GM12878 (cell line): ENCODE measurements around the gene LHX6. TPM values are rescaled to one million over a fixed set of nuclear protein-coding genes. Genes with fewer than 3 reads are reported as not detected.

Experiments used
- CHD2 ChIP-seq: IDR thresholded peaks from 2 replicates; pipeline ENCODE4 v1.6.1; 2011; ENCODE audit warnings: low read depth, low read length, improper control_type of control experiment, borderline replicate concordance
- CREB1 ChIP-seq: IDR thresholded peaks from 2 replicates; pipeline ENCODE4 v1.6.1; 2012; ENCODE audit warnings: low read depth, mild to moderate bottlenecking, inconsistent platforms
- CTCF ChIP-seq, 3 experiments: IDR thresholded peaks in 2 of 3; conservative IDR thresholded peaks in 1 of 3; 2 replicates each; pipeline ENCODE4 v1.5.1; 2011; ENCODE audit warnings: low read depth in 3 of 3, low read length in 3 of 3, mild to moderate bottlenecking in 3 of 3, control low read depth in 2 of 3, moderate library complexity in 2 of 3, inconsistent platforms in 1 of 3, mixed read lengths in 1 of 3; ENCODE audit not compliant: control insufficient read depth in 2 of 3, insufficient read depth in 1 of 3; ENCODE audit errors: extremely low read depth in 1 of 3
- ESRRA ChIP-seq: IDR thresholded peaks from 2 replicates; pipeline ENCODE4 v1.6.1; 2012; ENCODE audit warnings: mild to moderate bottlenecking, low read length, improper control_type of control experiment
- FOXM1 ChIP-seq: IDR thresholded peaks from 2 replicates; pipeline ENCODE4 v1.6.1; 2012; ENCODE audit warnings: low read depth, mild to moderate bottlenecking, inconsistent platforms, low read length, moderate library complexity
- HCFC1 ChIP-seq: fragments of 150-350 bp; IDR thresholded peaks from 2 replicates; pipeline ENCODE4 v1.6.1; 2014; ENCODE audit warnings: low read length
- HDGF ChIP-seq: fragments of 450-650 bp; IDR thresholded peaks from 2 replicates; pipeline ENCODE4 v1.6.1; 2016; ENCODE audit warnings: antibody characterized with exemption
- IKZF1 ChIP-seq: fragments of 450-650 bp; conservative IDR thresholded peaks from 2 replicates; pipeline ENCODE4 v1.6.1; 2017; ENCODE audit warnings: antibody characterized with exemption, mild to moderate bottlenecking
- MAX ChIP-seq: IDR thresholded peaks from 2 replicates; pipeline ENCODE4 v1.6.1; 2012; ENCODE audit warnings: low read depth, low read length, improper control_type of control experiment
- MEF2A ChIP-seq: IDR thresholded peaks from 2 replicates; pipeline ENCODE4 v1.6.1; 2011; ENCODE audit warnings: low read depth, mild to moderate bottlenecking, low read length, moderate library complexity; ENCODE audit not compliant: insufficient read depth
- MTA2 ChIP-seq: fragments of 450-650 bp; IDR thresholded peaks from 2 replicates; pipeline ENCODE4 v1.6.1; 2016; ENCODE audit warnings: low read depth, mild to moderate bottlenecking, moderate library complexity
- NFYB ChIP-seq: IDR thresholded peaks from 2 replicates; pipeline ENCODE4 v1.6.1; 2011; ENCODE audit warnings: low read depth, mild to moderate bottlenecking, low read length, improper control_type of control experiment, moderate library complexity; ENCODE audit not compliant: insufficient read depth
- RAD51 ChIP-seq: fragments of 450-650 bp; IDR thresholded peaks from 2 replicates; pipeline ENCODE4 v1.6.1; 2016; ENCODE audit warnings: moderate library complexity, mild to moderate bottlenecking, inconsistent platforms
- polyA plus RNA-seq, 11 experiments: library from polyadenylated mRNA; depleted of rRNA in 4 of 11; unstranded in 6 of 11; stranded (reverse) in 5 of 11; fragments of >200 nt; fragmentation: Nextera tagmentation in 4 of 11; fragmentation: Illumina TruSeq in 1 of 11; extraction: Ambion mirVana in 4 of 11; extraction: Trizol in 1 of 11; gene quantifications; 1 replicate in 1 of 11; 2 replicates in 10 of 11; pipeline versions ENCODE4 v1.2.1 to v1.2.3, GENCODE V29; 2011 to 2016; ENCODE audit warnings: inconsistent platforms in 2 of 11, missing spikeins in 2 of 11, low read depth in 1 of 11
- total RNA-seq, 4 experiments: library from RNA; depleted of rRNA in 3 of 4; stranded (reverse); fragments of >200 nt in 3 of 4; fragmentation: Illumina TruSeq in 1 of 4; extraction: Trizol in 1 of 4; gene quantifications; 2 replicates each; pipeline versions ENCODE4 v1.2.1 to v1.2.3, GENCODE V29; 2013 to 2021

The LHX6 gene
- total and polyA plus RNA-seq, 10 of the 15 experiments (the other 5 are each of a cell fraction or from before 2014, with no cell fraction given) = not detected

- no peak for TF ChIP-seq RAD51
- TF ChIP-seq FOXM1 = no peak
- no peak for TF ChIP-seq ESRRA
- TF ChIP-seq MEF2A = no peak
- no peak for TF ChIP-seq HDGF
- TF ChIP-seq MTA2 = no peak
- TF ChIP-seq MAX = no peak
- no peak for TF ChIP-seq NFYB
- no peak for TF ChIP-seq HCFC1
- no peak for TF ChIP-seq CTCF (IDR thresholded peaks at IDR 0.05 in 2 of 3, conservative IDR thresholded peaks at IDR 0.05 in 1 of 3; ENCODE audit: control insufficient read depth in 2 of 3, extremely low read depth in 1 of 3, insufficient read depth in 1 of 3, low read depth in 3 of 3, low read length in 3 of 3)
- TF ChIP-seq CREB1 = no peak
- no peak for TF ChIP-seq IKZF1
- no peak for TF ChIP-seq CHD2
Measured at GRCh38 chr9:122179690-122180074, 49.1 kb downstream of the LHX6 start (continued).
